ENCODE measurements around the gene RBPJ. TPM values are rescaled to one million over a fixed set of nuclear protein-coding genes. Genes with fewer than 3 reads are reported as not detected.

Gene RBPJ
- total and polyA plus RNA-seq, 2 donors (not counting 1 experiment from before 2014, with no cell fraction given) = 144 to 253 TPM

DNA sequence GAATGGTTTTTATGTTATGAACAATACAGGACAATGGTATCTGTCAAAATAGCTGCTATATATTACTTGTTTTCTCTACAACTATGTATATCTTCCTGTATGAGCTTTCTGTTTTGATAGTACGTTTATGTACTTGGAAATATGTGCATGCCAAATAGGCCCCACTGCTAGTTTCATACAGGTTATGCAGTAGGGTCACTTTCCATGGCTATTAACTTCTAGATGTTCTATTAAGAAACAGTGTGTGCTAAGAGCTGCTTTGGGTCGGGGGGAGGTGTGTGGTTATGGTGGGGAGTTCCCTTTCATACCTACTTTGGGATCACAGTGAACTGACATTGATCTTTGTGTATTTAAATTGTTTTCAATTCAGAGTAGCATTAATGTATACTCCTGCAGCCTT lies 30.9 kb downstream of the RBPJ start:
- DNase-seq (ENCODE audit: low read depth in 2 of 2) = no peak
- no peak overlapping the region for H3K9ac ChIP-seq (ENCODE audit: insufficient read depth, low read length)
- H3K27ac ChIP-seq (ENCODE audit: insufficient read depth, low read length) = no peak overlapping the region
- H3K9me3 ChIP-seq (ENCODE audit: control insufficient read depth, insufficient read depth, low read depth, low read length) = no peaks in the 10 kb centered on the region
- no peak for TF ChIP-seq EZH2 (IDR thresholded peaks at IDR 0.05; ENCODE audit: low read length, missing control alignments)
- TF ChIP-seq, protein P1, sequence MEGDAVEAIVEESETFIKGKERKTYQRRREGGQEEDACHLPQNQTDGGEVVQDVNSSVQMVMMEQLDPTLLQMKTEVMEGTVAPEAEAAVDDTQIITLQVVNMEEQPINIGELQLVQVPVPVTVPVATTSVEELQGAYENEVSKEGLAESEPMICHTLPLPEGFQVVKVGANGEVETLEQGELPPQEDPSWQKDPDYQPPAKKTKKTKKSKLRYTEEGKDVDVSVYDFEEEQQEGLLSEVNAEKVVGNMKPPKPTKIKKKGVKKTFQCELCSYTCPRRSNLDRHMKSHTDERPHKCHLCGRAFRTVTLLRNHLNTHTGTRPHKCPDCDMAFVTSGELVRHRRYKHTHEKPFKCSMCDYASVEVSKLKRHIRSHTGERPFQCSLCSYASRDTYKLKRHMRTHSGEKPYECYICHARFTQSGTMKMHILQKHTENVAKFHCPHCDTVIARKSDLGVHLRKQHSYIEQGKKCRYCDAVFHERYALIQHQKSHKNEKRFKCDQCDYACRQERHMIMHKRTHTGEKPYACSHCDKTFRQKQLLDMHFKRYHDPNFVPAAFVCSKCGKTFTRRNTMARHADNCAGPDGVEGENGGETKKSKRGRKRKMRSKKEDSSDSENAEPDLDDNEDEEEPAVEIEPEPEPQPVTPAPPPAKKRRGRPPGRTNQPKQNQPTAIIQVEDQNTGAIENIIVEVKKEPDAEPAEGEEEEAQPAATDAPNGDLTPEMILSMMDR (conservative IDR thresholded peaks at IDR 0.05 in 1 of 2, IDR thresholded peaks at IDR 0.05 in 1 of 2; ENCODE audit: low read depth in 1 of 2, low read length in 2 of 2) = no peak
- no peak overlapping the region for H3K4me2 ChIP-seq (ENCODE audit: extremely low read depth, insufficient read depth, low read length)
- no peaks in the 10 kb centered on the region for H3K36me3 ChIP-seq (ENCODE audit: control insufficient read depth, insufficient read depth, low read length)
- peaks cover 2% of the 10 kb centered on the region for H4K20me1 ChIP-seq (ENCODE audit: control insufficient read depth, extremely low read depth, insufficient read depth, low read length)
- no peak overlapping the region for H3K4me3 ChIP-seq (replicated peaks in 1 of 4; ENCODE audit: control extremely low read depth in 1 of 4, insufficient read depth in 1 of 4, low read depth in 3 of 4, low read length in 4 of 4)
- peaks cover 94% of the 10 kb centered on the region for H3K79me2 ChIP-seq (ENCODE audit: control insufficient read depth, insufficient read depth, low read length)
- no peak overlapping the region for H2AFZ ChIP-seq (ENCODE audit: low read length)
- no peaks in the 10 kb centered on the region for H3K27me3 ChIP-seq (ENCODE audit: control insufficient read depth, insufficient read depth, low read length)
- H3K4me1 ChIP-seq (ENCODE audit: control insufficient read depth, extremely low read depth, insufficient read depth, low read length) = no peaks in the 10 kb centered on the region

DNA sequence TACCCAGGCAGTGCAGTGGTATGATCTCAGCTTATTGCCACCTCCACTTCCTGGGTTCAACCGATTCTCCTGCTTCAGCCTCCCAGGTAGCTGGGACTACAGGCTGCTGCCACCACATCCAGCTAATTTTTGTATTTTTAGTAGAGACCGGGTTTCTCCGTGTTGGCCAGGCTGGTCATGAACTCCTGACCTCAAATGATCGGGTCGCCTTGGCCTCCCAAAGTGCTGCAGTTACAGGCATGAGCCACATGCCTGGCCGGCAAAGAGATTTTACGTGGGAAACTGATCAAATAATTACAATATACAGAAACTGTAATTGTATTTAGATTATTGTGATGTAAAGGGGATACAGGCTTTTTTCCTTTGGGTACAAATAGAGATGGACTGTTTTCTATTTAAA lies 33.7 kb downstream of the RBPJ start:
- Histone ChIP-seq H3K79me2 (ENCODE audit: control insufficient read depth, insufficient read depth, low read length) (peaks cover 97% of the 10 kb centered on the region), H3K27me3 (ENCODE audit: control insufficient read depth, insufficient read depth, low read length) (no peaks in the 10 kb centered on the region), H3K9me3 (ENCODE audit: control insufficient read depth, insufficient read depth, low read depth, low read length) (no peaks in the 10 kb centered on the region), H3K36me3 (ENCODE audit: control insufficient read depth, insufficient read depth, low read length) (no peaks in the 10 kb centered on the region), H3K4me1 (ENCODE audit: control insufficient read depth, extremely low read depth, insufficient read depth, low read length) (no peaks in the 10 kb centered on the region), H2AFZ (ENCODE audit: low read length) (no peak overlapping the region), H3K27ac (ENCODE audit: insufficient read depth, low read length) (no peak overlapping the region), H3K4me2 (ENCODE audit: extremely low read depth, insufficient read depth, low read length) (no peak overlapping the region), H3K9ac (ENCODE audit: insufficient read depth, low read length) (no peak overlapping the region), H3K4me3 (replicated peaks in 1 of 4; ENCODE audit: control extremely low read depth in 1 of 4, insufficient read depth in 1 of 4, low read depth in 3 of 4, low read length in 4 of 4) (no peak overlapping the region), H4K20me1 (ENCODE audit: control insufficient read depth, extremely low read depth, insufficient read depth, low read length) (no peaks in the 10 kb centered on the region)
- no peak for DNase-seq (ENCODE audit: low read depth in 2 of 2)
- TF ChIP-seq EZH2 (IDR thresholded peaks at IDR 0.05; ENCODE audit: low read length, missing control alignments) = no peak
- TF ChIP-seq, protein P1 (conservative IDR thresholded peaks at IDR 0.05 in 1 of 2, IDR thresholded peaks at IDR 0.05 in 1 of 2; ENCODE audit: low read depth in 1 of 2, low read length in 2 of 2) = no peak

DNA sequence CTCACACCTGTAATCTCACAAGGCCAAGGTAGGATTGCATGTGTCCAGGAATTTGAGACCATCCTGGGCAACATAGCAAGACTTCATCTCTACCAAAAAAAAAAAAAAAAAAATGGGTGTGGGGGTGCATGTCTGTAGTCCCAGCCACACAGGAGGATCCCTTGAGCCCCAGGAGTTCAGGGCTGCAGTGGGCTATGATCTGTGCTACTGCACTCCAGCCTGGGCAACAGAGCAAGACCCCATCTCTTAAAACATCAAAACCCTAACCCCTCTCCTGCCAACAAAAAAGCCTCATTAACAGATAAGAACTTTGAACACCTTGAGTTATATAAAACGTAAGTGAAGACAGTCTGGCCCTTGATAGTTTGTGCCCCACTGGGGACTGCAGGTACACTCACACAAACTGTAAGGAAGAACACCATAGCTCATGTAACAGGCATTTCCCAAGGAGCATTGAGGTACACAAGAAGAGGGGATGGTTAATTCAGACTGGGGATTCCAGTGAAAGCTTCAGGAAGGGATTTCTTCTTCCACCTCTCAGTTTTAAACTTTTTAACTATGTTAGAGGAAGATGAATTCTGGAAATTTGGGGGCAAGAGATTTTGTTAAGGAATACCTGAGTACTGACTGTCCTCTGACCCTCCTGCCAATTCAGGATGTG lies 34.7 kb downstream of the RBPJ start:
- DNase-seq (ENCODE audit: low read depth in 2 of 2) = no peak
- H3K4me2 ChIP-seq (ENCODE audit: extremely low read depth, insufficient read depth, low read length) = no peak overlapping the region
- no peaks in the 10 kb centered on the region for H3K4me1 ChIP-seq (ENCODE audit: control insufficient read depth, extremely low read depth, insufficient read depth, low read length)
- no peak overlapping the region for H3K9ac ChIP-seq (ENCODE audit: insufficient read depth, low read length)
- TF ChIP-seq EZH2 (IDR thresholded peaks at IDR 0.05; ENCODE audit: low read length, missing control alignments) = no peak
- TF ChIP-seq, protein P1 (conservative IDR thresholded peaks at IDR 0.05 in 1 of 2, IDR thresholded peaks at IDR 0.05 in 1 of 2; ENCODE audit: low read depth in 1 of 2, low read length in 2 of 2) = no peak
- H3K4me3 ChIP-seq (replicated peaks in 1 of 4; ENCODE audit: control extremely low read depth in 1 of 4, insufficient read depth in 1 of 4, low read depth in 3 of 4, low read length in 4 of 4) = no peak overlapping the region
- H3K79me2 ChIP-seq (ENCODE audit: control insufficient read depth, insufficient read depth, low read length) = peaks cover 97% of the 10 kb centered on the region
- H3K27ac ChIP-seq (ENCODE audit: insufficient read depth, low read length) = no peak overlapping the region
- no peak overlapping the region for H2AFZ ChIP-seq (ENCODE audit: low read length)
- H4K20me1 ChIP-seq (ENCODE audit: control insufficient read depth, extremely low read depth, insufficient read depth, low read length) = no peaks in the 10 kb centered on the region
- H3K36me3 ChIP-seq (ENCODE audit: control insufficient read depth, insufficient read depth, low read length) = no peaks in the 10 kb centered on the region
- H3K27me3 ChIP-seq (ENCODE audit: control insufficient read depth, insufficient read depth, low read length) = no peaks in the 10 kb centered on the region
- no peaks in the 10 kb centered on the region for H3K9me3 ChIP-seq (ENCODE audit: control insufficient read depth, insufficient read depth, low read depth, low read length)
